Caco-2 (cell line): ENCODE data around the gene NEDD8. TPM values are rescaled to one million over a fixed set of nuclear protein-coding genes. Genes with fewer than 3 reads are reported as not detected.
"Not testable (repeated sequence)": the region's sequence is repeated elsewhere in the genome, so short reads cannot be mapped to it uniquely, and the experiment has no call there.

ENCODE experiments used
- BruUV-seq: library from RNA; stranded (reverse); fragments of 400-500 nt; replicated peaks from 2 replicates; lab custom pipeline; 2021; lab: Mats Ljungman, UMichigan
- CTCF ChIA-PET: fragments of 300-600 bp; sonication (Branson Sonifier 250); formaldehyde crosslinking; loops from one replicate; lab custom pipeline; 2022; ENCODE audit warnings: antibody characterized with exemption; lab: Charles Lee
- POLR2A ChIA-PET: fragments of 300-600 bp; sonication (Branson Sonifier 250); formaldehyde crosslinking; loops from one replicate; lab custom pipeline; 2022; ENCODE audit warnings: antibody characterized with exemption; lab: Charles Lee
- DNase-seq, 2 experiments: peaks; one replicate each; pipeline versions ENCODE4 v3.0.0 to v3.0.0-alpha.2; 2020 to 2022
- H3K27me3 ChIP-seq: replicated peaks from 2 replicates; pipeline ENCODE4 v1.6.0; 2011; ENCODE audit warnings: low read length; ENCODE audit not compliant: control insufficient read depth, insufficient read depth
- H3K36me3 ChIP-seq: 2 replicates; pipeline ENCODE4 v1.5.1; 2011; ENCODE audit warnings: low read length; ENCODE audit not compliant: control insufficient read depth, insufficient read depth
- H3K4me1 ChIP-seq: fragments of 250-450 bp; sonication (Bioruptor Pico); 2 replicates; pipeline ENCODE4 v1.5.1; 2020; ENCODE audit warnings: mild to moderate bottlenecking
- H3K4me3 ChIP-seq: 2 replicates; pipeline ENCODE4 v1.5.1; 2011; ENCODE audit warnings: low read depth, mild to moderate bottlenecking, control low read depth, low read length
- H3K9me3 ChIP-seq: fragments of 250-450 bp; sonication (Bioruptor Pico); 2 replicates; pipeline ENCODE4 v1.5.1; 2020; ENCODE audit warnings: mild to moderate bottlenecking, moderate library complexity
- H3K27ac Mint-ChIP-seq: one replicate; pipeline ENCODE4 v1.8.0; 2022; ENCODE audit warnings: mixed read lengths; ENCODE audit not compliant: unreplicated experiment
- H3K27me3 Mint-ChIP-seq: one replicate; pipeline ENCODE4 v1.8.0; 2022; ENCODE audit warnings: mixed read lengths; ENCODE audit not compliant: insufficient read depth, unreplicated experiment
- H3K36me3 Mint-ChIP-seq: one replicate; pipeline ENCODE4 v1.8.0; 2022; ENCODE audit warnings: mild to moderate bottlenecking, mixed read lengths; ENCODE audit not compliant: insufficient read depth, unreplicated experiment
- H3K4me1 Mint-ChIP-seq: one replicate; pipeline ENCODE4 v1.8.0; 2022; ENCODE audit warnings: low read depth, mixed read lengths; ENCODE audit not compliant: unreplicated experiment
- H3K4me3 Mint-ChIP-seq: one replicate; pipeline ENCODE4 v1.8.0; 2022; ENCODE audit warnings: mild to moderate bottlenecking, moderate library complexity, mixed read lengths; ENCODE audit not compliant: unreplicated experiment
- H3K9me3 Mint-ChIP-seq: one replicate; pipeline ENCODE4 v1.8.0; 2022; ENCODE audit warnings: mixed read lengths; ENCODE audit not compliant: unreplicated experiment
- CTCF ChIP-seq, 2 experiments: fragments of 200-600 bp in 1 of 2; IDR thresholded peaks; 1 replicate in 1 of 2; 2 replicates in 1 of 2; pipeline versions ENCODE4 v1.5.1 to v1.8.0; 2011 to 2022; ENCODE audit warnings: antibody characterized with exemption in 1 of 2, control low read depth in 1 of 2, inconsistent platforms in 1 of 2, low read depth in 1 of 2, low read length in 1 of 2, mild to moderate bottlenecking in 1 of 2, moderate library complexity in 1 of 2; ENCODE audit not compliant: insufficient read depth in 1 of 2, severe bottlenecking in 1 of 2, unreplicated experiment in 1 of 2
- intact Hi-C: fragments of 100-400 bp; cut with micrococcal nuclease; formaldehyde crosslinking; loops from one replicate; pipeline ENCODE4 v1.10.0; 2022; ENCODE audit not compliant: unreplicated experiment
- total RNA-seq: library from RNA; stranded (reverse); gene quantifications from 2 replicates; pipeline ENCODE4 v1.2.3, GENCODE V29; 2022

NEDD8 gene
- total RNA-seq, 1 experiment from 2014 or later: 210 TPM

GRCh38 chr14:24219521-24219920 lies 12.6 kb downstream of the NEDD8 start:
- POLR2A ChIA-PET: no interaction called here
- H3K36me3 ChIP-seq: no peaks in the 10 kb centered on the region; the same call in none of the 2 replicates

DNA sequence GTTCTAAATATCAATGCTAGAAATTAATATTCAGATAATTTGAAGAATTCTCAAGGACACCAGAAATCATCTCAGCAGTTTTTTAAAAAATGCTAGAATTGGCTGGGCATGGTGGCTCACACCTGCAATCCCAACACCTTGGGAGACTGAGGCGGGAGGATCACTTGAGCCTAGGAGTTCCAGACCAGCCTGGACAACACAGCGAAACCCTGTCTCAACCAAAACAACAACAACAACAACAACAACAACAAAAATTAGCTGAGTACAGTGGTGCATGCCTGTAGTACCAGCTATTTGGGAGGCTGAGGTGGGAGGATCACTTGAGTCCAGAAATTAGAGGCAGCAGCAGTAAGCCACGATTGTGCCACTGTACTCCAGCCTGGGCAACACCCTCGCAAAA lies 13.1 kb downstream of the NEDD8 start:
- POLR2A ChIA-PET: no interaction called here
- peaks cover 11% of the 10 kb centered on the region for H3K4me1 Mint-ChIP-seq
- BruUV-seq: no TSS peak
- no peak overlapping the region for H3K27ac Mint-ChIP-seq
- no peaks in the 10 kb centered on the region for H3K27me3 ChIP-seq
- peaks cover 31% of the 10 kb centered on the region for H3K36me3 Mint-ChIP-seq
- no peaks in the 10 kb centered on the region for H3K9me3 Mint-ChIP-seq
- no peaks in the 10 kb centered on the region; the same call in none of the 2 replicates for H3K36me3 ChIP-seq
- intact Hi-C loops: no loop called here
- peaks cover 6% of the 10 kb centered on the region for H3K4me1 ChIP-seq
- H3K4me3 ChIP-seq: no peak overlapping the region
- H3K9me3 ChIP-seq: no peaks in the 10 kb centered on the region
- no peaks in the 10 kb centered on the region for H3K27me3 Mint-ChIP-seq
- no peak for TF ChIP-seq CTCF (IDR thresholded peaks at IDR 0.05; ENCODE audit: insufficient read depth in 1 of 2, low read depth in 1 of 2, low read length in 1 of 2, severe bottlenecking in 1 of 2, unreplicated experiment in 1 of 2)
- CTCF ChIA-PET: no interaction called here
- H3K4me3 Mint-ChIP-seq: no peak overlapping the region
- no peak for DNase-seq

More at GRCh38 chr14:24219521-24219920, 12.6 kb downstream of the NEDD8 start:
- no peaks in the 10 kb centered on the region for H3K9me3 ChIP-seq
- intact Hi-C loops: no loop called here
- H3K27ac Mint-ChIP-seq: no peak overlapping the region
- peaks cover 1% of the 10 kb centered on the region; the same call in 1 of the 2 replicates for H3K4me1 ChIP-seq
- TF ChIP-seq CTCF (IDR thresholded peaks at IDR 0.05; ENCODE audit: insufficient read depth in 1 of 2, low read depth in 1 of 2, low read length in 1 of 2, severe bottlenecking in 1 of 2, unreplicated experiment in 1 of 2): no peak
- H3K9me3 Mint-ChIP-seq: no peaks in the 10 kb centered on the region
- no TSS peak for BruUV-seq
- H3K4me1 Mint-ChIP-seq: peaks cover 7% of the 10 kb centered on the region
- no peak overlapping the region for H3K4me3 Mint-ChIP-seq
- no peak overlapping the region for H3K4me3 ChIP-seq
- DNase-seq: no peak
- peaks cover 29% of the 10 kb centered on the region for H3K36me3 Mint-ChIP-seq
- CTCF ChIA-PET: no interaction called here
- no peaks in the 10 kb centered on the region for H3K27me3 ChIP-seq
- H3K27me3 Mint-ChIP-seq: no peaks in the 10 kb centered on the region

DNA sequence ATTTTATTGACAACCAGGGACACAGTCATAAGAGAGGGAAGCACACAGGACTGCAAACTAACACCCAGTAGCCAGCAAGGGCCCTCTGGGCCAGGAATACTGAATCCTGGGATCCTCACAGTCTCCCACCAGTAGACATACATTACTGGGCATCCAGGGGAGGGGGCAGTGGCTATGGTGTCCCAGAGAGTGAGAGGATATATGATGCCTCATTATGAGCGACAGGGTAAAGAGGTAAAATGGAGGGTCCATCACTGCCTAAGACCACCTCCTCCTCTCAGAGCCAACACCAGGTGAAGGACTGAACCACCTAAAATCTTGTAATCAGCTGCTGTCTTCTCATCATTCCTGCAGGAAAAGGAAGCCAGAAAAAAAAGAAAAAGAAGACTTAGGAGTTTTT lies 15.3 kb downstream of the NEDD8 start:
- peaks cover 12% of the 10 kb centered on the region for H3K4me1 ChIP-seq
- DNase-seq, H3K27ac Mint-ChIP-seq, H3K27me3 ChIP-seq, H3K27me3 Mint-ChIP-seq, CTCF ChIA-PET, H3K9me3 Mint-ChIP-seq, H3K9me3 ChIP-seq, POLR2A ChIA-PET, H3K36me3 ChIP-seq, BruUV-seq, H3K4me3 ChIP-seq: not testable (repeated sequence)
- Mint-ChIP-seq H3K36me3 (peaks cover 49% of the 10 kb centered on the region), H3K4me1 (peaks cover 13% of the 10 kb centered on the region), H3K4me3 (peak overlapping the region; percentile 87)
- intact Hi-C loops: loop anchor here (1.0 kb wide), 3 partner anchors 15 to 80 kb away; partner anchors contain the start of genes GMPR2, NEDD8 and TINF2
